GM19025 (cell line): Measurements from ENCODE around the gene CHD9NB.

Experiments
- ATAC-seq: cut with Tn5 transposase; IDR thresholded peaks from one replicate; pipeline ENCODE4 v1.9.1; 2021; ENCODE audit warnings: mild to moderate bottlenecking, low read depth, moderate library complexity; ENCODE audit not compliant: unreplicated experiment

Gene CHD9NB

GRCh38 chr16:53052519-53053501 is at the start of gene CHD9NB:
CHD9NB (minus strand) TSS chr16:53052897; CDS start chr16:53044158, 8,739 bp downstream.
- ATAC-seq, result no peak

DNA sequence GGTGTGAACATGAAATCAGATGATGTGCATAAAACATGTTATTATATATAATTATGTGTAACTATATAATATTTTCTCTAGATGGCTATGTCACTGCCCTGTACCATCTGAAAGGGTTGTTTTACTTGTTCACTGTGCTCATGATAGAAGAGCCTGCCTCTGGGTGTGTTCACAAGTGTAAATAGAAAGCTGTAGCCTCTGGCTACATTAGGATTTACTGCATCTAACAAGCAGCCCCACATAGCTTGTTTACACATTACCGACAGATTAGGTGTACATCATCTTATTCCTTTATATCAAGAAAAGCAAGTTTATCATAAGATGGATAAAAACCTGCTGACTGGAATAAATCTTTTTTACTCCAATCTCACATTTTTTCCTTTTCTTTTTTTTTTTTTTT is 48.2 kb upstream of the CHD9NB start:
- ATAC-seq, result no peak

DNA sequence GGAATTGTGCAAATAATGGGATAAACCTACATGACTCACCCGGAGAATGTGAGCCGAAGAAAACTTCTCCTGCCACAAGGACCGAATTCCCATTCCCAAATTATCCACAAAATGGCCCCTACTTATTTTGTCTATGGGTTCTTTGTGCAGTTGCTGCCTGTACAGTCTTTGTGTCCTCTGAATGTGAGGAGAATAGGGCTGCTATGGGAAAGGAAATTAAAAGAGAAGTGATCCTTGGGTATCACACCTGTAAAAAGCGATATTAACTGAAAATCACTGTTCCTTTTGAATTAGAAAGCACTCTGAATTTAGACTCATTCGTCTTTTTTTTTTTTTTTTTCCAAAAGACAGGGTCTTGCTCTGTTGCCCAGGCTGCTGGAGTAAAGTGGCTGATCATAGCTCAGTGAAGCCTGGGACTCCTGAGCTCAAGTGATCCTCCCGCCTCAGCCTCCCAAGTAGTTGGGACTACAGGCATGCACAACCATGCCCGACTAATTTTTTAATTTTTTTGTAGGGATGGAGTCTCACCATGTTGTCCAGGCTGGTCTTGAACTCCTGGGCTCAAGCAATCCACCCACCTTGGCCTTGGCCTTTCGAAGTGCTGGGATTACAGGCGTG is 47.5 kb upstream of the CHD9NB start:
- no peak for ATAC-seq

- peak; percentile 53 for ATAC-seq
Observed at GRCh38 chr16:53099318-53100130, 46.8 kb upstream of the CHD9NB start.

GRCh38 chr16:53098526-53099317 is 46.0 kb upstream of the CHD9NB start:
- ATAC-seq, result peak; percentile 53

GRCh38 chr16:53097190-53097589 is 44.5 kb upstream of the CHD9NB start:
- no peak for ATAC-seq

- peak; percentile 39 for ATAC-seq
Observed at GRCh38 chr16:53094013-53094630, 41.4 kb upstream of the CHD9NB start.

GRCh38 chr16:53093162-53093744 is 40.6 kb upstream of the CHD9NB start:
- ATAC-seq, result no peak

DNA sequence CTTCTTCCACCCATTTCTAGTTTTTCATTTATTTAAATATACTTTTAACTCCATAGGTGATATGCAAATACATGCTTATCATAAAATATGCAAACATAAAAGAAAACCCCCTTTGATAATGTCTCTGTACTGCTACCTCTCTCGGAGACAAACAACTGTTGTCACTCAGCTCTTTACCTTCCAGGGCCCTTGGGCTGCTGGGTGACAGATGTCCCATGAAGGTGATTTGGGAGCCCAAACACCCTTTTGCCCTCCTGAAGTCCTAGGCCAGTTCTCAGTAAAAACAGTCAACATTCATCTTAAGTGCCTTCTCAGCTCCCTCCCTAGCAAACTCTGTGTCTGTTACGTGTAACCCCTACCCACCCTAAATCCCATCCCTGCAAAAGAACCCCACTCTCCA is 39.6 kb upstream of the CHD9NB start:
- no peak for ATAC-seq

DNA sequence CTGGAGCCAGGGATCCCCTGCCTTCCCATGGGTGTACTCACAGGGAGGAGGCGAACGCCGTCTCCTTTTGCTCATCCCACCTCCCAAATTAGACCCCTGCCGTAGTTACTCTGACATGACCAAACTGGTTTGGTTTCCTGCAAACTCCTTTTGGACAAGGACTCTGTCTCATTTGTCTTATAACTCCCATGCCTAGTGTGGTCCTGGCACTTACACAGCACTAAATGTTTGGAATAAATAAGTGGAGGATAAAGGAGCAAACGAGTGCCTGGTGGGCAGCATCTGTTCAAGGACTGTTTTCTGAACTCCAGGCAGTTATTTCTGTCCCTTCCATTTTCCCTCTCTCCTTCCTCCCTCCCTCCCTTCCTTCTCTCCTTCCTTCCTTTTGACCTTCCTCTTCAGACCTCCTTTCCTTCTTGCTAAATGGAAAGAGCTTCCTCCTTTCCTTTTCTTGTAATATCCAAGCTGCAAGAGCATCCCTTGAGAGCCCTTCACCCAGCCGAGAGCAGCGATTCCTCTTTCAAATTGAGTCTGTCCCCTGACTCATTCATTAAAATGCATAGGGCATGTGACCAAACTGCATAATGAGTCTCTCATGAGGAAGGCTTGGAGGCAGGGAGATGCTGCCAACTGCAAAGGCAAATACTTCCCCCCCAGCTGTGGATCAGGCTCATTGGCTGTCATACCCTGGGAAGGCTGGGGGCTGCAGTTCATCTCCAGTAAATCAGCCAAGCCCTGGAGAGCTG is 38.9 kb upstream of the CHD9NB start:
- ATAC-seq, result peak; percentile 43

GRCh38 chr16:53090591-53091411 is 38.1 kb upstream of the CHD9NB start:
- peak; percentile 44 for ATAC-seq

DNA sequence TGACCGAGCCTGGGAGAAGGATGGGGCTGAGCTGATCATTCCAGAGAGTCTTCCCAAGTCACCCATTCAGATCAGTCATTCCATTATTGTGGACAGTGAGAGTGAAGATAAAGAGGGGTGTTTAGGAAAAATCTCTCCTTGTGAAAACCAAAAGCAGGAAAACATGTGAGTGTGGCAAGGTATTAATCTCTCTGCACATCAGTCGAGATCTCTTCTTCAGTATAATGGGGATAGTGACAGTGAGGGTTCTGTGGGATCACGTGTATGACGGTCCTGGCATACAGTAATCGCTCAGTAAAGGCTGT is 37.5 kb upstream of the CHD9NB start:
- ATAC-seq, result no peak

DNA sequence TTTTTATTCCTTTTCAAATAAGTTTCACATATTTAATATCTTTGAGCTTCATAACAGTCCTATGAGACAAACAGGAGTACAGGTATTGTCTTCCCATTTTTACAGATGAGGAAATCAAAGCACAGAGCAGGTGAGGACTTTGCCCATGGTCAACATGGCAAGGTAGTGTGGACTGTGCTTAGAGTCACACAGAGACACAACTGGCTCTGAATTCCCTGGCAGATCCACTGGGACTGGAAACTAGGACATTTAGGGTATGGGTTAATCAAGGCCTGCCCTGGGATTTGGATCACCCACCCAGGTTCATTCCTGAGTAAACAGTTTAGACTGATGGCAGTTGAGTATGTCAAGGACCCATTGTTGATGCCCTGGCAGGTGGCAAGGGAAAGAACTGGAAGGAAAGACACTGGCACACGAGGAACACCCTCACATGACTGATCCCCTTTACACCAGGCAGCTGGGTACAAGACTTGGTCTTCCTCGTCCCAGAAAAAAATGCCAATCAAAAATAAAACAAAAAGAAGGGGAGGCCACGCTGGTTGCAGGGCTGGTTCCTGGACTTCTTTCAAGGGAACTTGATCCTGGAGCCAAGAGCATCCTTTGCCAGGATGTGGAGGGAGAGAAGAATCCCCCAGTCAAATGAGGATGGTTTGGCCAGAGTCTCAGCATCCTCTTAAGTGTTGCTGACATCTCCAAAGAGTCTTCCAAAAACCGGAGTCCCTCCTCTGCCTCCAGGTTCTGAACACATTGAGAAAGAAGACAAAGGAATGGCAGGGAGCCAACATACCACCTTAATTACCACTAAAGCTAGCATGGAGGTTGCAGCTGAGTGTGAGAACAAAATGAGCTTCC is 37.0 kb upstream of the CHD9NB start:
- no peak for ATAC-seq

DNA sequence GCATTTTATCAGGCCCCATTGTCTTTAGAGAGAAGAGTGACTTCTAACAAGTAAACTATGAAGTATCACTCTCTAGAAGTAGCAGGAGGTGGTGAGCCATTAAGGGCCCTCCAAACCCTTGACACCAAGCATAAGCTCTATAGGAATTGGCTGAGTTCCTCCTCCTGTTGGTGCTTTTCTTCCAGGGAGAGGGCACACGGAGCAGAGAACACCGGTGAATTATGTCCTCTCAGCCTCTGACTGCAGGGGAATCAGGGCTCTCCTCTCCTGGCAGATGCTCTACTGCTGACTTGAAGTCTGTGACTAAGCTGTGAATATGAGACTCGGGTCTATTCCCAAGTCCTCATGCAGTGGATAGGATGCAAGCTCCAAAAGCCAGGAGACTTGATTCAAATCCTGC is 34.4 kb upstream of the CHD9NB start:
- no peak for ATAC-seq

DNA sequence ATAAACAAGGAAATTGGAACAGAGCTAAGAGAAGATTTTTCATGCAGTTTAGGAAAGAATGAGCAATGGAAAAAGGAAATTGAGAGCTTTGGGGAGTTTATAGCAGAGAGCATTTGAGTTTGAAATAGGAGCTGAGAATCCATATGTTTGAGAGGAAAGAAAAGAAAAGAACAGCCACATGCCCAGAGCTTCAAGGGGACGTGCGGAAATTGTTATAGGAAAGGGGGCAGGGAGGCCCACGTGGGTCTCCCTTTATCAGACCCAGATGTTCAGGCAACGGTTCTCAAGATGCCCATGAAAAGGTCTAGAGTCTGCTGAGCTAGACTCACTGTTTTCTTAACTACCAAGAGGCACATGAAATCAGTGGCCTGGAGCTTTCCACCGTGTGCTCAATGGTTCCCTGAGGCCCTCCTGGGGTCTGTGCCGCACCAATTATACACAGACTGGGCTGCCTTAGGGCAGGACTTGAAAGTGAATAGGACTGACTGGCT is 33.3 kb upstream of the CHD9NB start:
- ATAC-seq, result no peak

GRCh38 chr16:53085369-53085843 is 32.7 kb upstream of the CHD9NB start:
- ATAC-seq, result no peak
